Stimulated activated CD8-positive, alpha-beta memory T cell treated with anti-CD3 and anti-CD28 coated beads, Interleukin-7, amount 100 ng/mL, for 4 hours (primary cell): Measurements from ENCODE around the gene APC2.
A peak's percentile ranks its signal among the peaks of the same experiment; 100 is the strongest.
"Not testable (repeated sequence)": the region's sequence is repeated elsewhere in the genome, so short reads cannot be mapped to it uniquely, and the experiment has no call there.

ENCODE experiments used
- DNase-seq, 2 donors: peaks; one replicate each; pipeline ENCODE4 v3.0.0-alpha.2; 2020; ENCODE audit warnings: low read depth in 2 of 2

APC2 gene

GRCh38 chr19:1428738-1429391 is 21.1 kb upstream of the APC2 start:
- no peak for DNase-seq

DNA sequence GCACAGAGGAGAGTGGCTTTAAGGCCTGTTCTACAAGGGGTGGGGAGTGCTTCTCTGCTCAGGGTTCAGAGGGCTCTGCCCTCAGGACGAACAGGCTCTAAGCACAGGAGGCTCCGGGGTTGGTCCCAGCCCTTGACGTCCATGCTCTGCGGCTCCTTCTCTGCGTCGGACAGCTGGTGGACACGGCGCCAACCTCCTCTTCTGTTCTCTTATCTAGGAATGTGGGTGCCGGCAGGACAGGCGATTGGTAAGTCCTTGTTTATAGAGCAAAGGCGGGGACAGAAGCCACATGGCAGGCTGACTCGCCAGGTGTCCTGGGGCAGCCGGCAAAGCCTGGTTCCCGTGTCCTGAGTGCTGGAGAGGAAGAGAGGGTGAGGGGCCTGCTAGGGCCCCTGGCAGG is 20.2 kb upstream of the APC2 start:
- DNase-seq = no peak

DNA sequence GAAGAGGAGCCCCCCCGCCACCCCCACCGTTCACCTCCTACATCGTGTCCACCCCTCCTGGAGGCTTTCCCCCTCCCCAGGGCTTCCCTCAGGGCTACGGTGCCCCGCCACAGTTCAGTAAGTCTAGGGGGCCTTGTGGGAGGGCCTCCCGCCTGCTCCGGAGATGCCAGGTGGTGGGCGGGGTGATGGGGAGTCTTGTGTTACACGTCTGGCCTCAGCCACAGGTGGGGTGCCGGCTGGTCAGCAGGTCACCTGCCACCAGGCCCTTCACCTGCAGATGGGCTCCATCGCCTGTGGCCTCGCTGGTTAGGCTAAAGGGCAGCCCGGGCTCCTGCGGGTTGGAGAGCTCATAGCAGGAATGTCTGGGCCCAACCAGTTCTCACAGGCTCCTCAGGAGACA is 19.7 kb upstream of the APC2 start:
- DNase-seq = no peak

GRCh38 chr19:1431759-1432506 is 18.0 kb upstream of the APC2 start:
- DNase-seq = no peak

- DNase-seq = no peak
Observed at GRCh38 chr19:1432507-1432887, 17.4 kb upstream of the APC2 start.

GRCh38 chr19:1433119-1434039 is 16.5 kb upstream of the APC2 start:
- DNase-seq = no peak

GRCh38 chr19:1434040-1434366 is 15.9 kb upstream of the APC2 start:
- DNase-seq = no peak

GRCh38 chr19:1434577-1435060 is 15.3 kb upstream of the APC2 start:
- DNase-seq = no peak

DNA sequence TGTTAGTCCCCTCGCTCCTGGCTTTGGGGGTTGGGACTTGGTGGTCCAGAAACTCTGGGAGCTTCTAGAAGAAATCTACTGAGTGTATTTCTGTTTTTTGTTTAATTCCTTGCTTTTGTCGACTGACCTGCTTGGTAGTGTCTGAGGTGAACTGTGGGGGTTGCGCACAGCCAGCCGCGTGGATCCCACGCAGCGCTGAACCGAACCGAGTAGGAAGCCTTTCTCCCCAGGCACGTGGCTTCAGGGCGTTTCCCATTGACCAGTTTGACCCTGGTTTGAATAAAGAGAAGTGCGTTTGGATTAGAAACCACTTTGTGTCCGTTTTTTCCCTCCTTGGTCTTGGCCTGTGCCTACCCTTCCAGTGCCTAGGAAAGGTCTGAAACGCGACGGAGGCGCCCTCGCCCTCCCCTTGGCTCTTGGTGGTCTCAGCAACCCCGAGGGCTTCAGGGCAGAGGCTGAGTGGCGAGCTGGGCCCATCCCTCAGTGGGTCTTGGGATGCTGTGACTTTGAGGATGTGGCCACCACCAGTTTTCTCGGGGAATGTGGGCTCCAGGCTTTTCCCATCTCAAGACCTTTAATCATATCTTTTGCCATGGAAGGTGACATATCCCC is 14.4 kb upstream of the APC2 start:
- DNase-seq = no peak

DNA sequence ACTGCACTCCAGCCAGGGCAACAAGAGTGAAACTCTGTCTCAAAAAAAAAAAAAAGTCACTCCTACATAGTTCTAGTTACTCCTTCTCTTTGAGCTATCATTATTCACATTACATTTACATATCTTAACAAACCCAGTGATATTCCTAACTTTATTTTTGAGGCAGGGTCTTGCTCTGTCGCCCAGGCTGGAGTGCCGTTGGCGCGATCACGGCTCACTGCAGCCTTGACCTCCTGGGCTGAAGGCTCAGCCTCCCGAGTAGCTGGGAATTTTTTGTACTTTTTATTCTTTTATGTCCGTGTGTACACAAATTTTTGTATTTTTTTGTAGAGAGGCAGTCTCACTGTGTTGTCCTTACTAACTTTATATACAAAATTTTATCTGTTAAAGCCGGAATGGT is 12.3 kb upstream of the APC2 start:
- no peak for DNase-seq

DNA sequence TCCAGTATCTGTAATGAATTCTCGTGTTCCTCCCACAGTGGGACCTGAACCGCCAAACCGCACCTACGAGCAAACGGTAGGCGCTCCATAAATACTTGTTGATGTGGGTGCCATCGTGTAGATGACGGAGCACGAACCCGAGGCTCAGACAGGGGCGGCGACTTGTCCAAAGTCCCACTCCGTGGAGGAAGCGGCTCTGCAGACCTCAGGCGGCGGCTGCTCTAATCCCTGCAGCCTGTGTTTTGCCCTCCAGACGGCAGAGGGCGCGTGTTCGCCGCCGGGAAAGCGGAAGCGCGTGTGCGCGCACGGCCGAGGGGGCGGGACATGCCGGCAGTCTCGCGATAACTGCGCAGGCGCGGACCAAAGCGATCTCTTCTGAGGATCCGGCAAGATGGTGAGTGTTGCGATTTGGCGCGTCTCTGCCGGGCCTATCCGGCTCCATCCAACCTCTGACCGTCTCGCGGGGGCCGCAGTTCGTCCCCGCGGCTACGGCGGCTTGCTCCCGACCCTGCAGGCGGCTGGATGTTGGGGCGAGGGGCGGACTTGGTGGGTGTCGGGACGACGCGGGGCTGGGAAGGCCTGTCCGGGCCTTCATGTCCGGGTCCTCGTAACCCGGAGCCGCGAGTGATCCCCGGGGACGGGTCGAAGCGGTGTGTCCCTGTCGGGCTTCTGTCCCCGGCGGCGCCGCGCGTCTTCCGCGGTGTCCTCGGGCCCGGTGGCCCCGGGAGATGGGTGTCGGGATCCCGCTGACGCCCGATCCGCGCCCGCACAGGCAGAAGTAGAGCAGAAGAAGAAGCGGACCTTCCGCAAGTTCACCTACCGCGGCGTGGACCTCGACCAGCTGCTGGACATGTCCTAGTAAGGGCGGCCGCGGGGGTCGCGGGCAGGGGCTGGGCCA is 11.6 kb upstream of the APC2 start, which contains the start of gene RPS15:
RPS15 (plus strand) TSS at position 362 of the 898 bp plus-strand sequence; CDS start at position 392, 30 bp downstream.
- peak; percentile 86 to 93 for DNase-seq

DNA sequence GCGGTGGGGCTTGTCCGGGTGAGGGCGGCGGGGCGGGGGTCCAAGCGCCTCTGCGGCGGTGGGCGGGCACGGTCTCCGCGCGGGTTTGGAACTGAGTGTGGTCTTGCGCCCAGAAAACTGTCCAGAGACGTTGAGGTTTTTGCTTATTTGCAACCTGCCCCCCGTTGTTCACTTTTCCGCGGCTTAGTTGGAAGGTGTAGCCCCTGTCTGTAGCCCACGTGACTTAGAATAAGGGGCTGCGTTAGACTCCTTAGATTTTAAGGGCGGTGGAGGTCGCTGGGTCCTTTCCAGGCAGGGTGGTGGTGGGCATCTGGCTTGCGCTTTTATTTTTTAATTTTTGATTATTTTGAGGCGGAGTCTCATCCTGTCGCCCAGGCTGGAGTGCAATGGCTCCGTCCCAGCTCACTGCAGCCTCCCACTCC is 11.0 kb upstream of the APC2 start:
- DNase-seq = no peak

- DNase-seq = not testable (repeated sequence)
Observed at GRCh38 chr19:1439525-1440417, 10.2 kb upstream of the APC2 start.

DNA sequence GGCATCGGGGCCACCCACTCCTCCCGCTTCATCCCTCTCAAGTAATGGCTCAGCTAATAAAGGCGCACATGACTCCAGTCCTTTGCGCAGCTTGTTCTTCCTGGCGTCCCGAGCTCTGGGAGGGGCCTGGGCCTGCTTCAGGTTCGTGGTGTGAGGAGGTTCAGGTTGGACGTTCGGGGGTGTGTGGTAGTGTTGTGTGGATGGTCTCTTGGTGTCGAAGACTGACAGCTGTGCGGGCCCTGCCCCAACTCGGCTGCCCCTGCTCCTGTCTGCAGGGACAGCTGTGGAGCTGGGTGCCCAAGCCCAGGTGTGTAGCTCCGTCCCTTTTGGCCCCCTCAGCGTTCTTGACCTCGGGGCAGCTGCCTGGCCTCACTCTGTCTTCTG is 9.5 kb upstream of the APC2 start:
- no peak for DNase-seq

DNA sequence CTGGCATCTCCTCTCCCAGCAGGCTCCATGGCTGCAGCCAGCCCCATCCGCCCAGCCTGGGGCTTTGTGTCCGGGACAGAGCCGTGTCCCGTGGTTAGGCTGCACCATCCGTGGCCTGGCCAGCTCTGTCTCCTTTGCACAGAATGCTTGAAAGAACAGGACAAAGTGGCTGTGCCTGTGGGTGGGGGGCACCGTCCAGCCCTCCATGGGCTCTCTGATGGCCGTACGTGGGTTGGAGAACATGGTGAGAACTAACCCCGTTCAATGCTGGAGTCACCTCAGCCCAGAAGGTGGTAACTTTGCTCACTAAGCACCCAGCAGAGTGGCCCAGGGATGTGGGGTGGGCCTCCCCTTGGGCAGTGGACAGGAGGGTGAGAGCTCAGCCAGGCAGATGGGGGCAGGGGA is 8.9 kb upstream of the APC2 start:
- DNase-seq = no peak

DNA sequence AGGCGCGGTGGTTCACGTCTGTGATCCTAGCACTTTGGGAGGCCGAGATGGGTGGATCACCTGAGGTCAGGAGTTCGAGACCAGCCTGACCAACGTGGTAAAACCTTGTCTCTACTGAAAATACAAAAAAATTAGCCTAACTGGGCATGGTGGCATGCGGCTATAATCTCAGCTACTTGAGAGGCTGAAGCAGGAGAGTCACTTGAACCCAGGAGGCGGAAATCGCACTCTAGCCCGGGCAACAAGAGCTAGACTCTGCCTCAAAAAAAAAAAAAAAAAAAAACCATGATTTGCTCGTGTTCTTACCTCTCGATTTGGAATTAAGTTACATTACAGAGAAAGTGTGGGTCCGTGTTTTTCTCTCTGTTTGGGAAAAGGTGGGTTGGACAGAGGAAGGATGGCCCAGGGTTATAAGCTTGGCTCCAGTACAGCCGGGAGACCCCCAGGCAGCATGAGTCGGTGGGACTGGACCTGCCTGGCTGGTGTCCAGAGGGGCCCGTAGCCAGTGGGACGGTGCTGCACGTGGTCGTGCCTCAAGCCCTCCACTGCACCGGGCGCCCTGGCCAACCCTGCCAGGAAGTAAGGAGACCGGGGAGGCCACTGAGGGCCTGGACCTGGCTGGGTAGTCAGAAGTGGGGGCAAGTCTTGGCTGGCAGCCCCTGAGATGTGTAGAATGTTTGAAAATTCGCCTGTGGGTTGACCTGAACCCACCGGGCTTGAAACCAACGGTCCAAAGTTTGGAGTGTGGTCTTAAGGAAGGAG is 8.1 kb upstream of the APC2 start:
- no peak for DNase-seq

GRCh38 chr19:1445185-1445931 is 4.6 kb upstream of the APC2 start:
- peak; percentile 34 to 67 for DNase-seq

DNA sequence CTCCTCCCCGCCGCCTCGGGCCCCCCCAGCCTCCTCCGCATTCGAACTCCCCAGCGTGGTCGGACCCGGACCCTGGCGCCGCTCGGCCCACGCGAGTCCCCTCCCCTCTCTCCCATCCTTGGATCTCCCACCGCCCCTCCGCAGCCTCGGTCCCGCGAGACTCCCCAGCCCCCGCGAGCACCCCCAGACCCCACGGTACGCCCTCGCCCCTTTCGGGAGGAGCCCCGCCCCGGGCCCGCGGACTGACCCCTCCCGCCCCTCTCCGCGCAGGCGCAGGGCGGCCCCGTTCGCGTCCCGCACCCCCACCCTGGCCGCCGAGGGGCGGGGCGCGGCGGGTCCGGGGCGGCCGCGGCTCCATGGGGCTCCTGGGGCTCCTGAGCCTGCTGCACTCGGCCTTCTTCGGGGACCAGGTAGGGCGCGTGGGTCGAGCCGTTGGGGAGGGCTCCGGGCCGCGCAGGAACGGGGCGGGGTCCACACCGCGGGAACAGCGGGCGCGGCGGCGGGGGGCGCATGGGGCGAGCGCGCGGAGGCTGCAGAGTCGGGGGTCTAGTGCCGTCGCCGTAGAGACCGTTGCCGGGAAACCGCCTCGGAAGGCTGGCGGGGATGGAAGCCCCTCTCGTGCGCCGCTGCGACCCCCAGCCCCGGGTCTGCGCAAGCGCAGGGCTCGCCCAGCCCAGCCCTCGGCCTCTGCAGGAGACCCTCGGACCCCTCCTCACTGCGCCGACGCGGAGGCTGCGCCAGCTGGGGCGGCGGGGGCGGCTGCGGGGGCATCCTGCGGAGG is 3.8 kb upstream of the APC2 start:
- DNase-seq = no peak
